CD4-positive, alpha-beta T cell (primary cell): ENCODE data around the gene TDRD7. TPM values are rescaled to one million over a fixed set of nuclear protein-coding genes. Genes with fewer than 3 reads are reported as not detected.

Experiments
- ATAC-seq: fragments of 200-7000 bp; cut with Tn5 transposase; one replicate; pipeline ENCODE4 v1.10.0; 2022; ENCODE audit warnings: mild to moderate bottlenecking; ENCODE audit not compliant: poor library complexity
- CTCF ChIA-PET: fragments of 350-600 bp; sonication (Branson Sonifier 250); formaldehyde crosslinking; loops from one replicate; lab custom pipeline; 2021; ENCODE audit warnings: antibody characterized with exemption, inconsistent platforms; lab: Charles Lee
- POLR2A ChIA-PET: fragments of 350-600 bp; sonication (Branson Sonifier 250); formaldehyde crosslinking; loops from one replicate; lab custom pipeline; 2021; ENCODE audit warnings: antibody characterized with exemption, inconsistent platforms; lab: Charles Lee
- DNase-seq, 14 experiments: peaks; one replicate each; pipeline ENCODE4 v3.0.0-alpha.2; 2013 to 2020; ENCODE audit warnings: mixed read lengths in 2 of 14
- H3K27ac ChIP-seq, 2 donors: one replicate each; pipeline versions ENCODE4 v1.5.1 to v1.7.0; 2013; ENCODE audit warnings: low read length in 2 of 2, low read depth in 1 of 2, mild to moderate bottlenecking in 1 of 2
- H3K27me3 ChIP-seq, 2 experiments: 1 replicate in 1 of 2; 2 replicates in 1 of 2; pipeline versions ENCODE4 v1.6.1 to v1.7.0; 2013; ENCODE audit warnings: low read length in 2 of 2, control low read depth in 1 of 2, mild to moderate bottlenecking in 1 of 2, moderate library complexity in 1 of 2; ENCODE audit not compliant: insufficient read depth in 2 of 2, control insufficient read depth in 1 of 2
- H3K36me3 ChIP-seq: one replicate; pipeline ENCODE4 v1.6.1; 2013; ENCODE audit warnings: low read length, control low read depth; ENCODE audit not compliant: insufficient read depth
- H3K4me1 ChIP-seq: one replicate; pipeline ENCODE4 v1.6.1; 2013; ENCODE audit warnings: low read length, control low read depth; ENCODE audit not compliant: insufficient read depth
- H3K4me3 ChIP-seq: one replicate; pipeline ENCODE4 v1.5.1; 2013; ENCODE audit warnings: mild to moderate bottlenecking, low read length, moderate library complexity
- H3K9me3 ChIP-seq, 2 experiments: 1 replicate in 1 of 2; 2 replicates in 1 of 2; pipeline versions ENCODE4 v1.6.1 to v1.7.0; 2013; ENCODE audit warnings: low read length in 2 of 2, mild to moderate bottlenecking in 2 of 2, control low read depth in 1 of 2, moderate library complexity in 1 of 2; ENCODE audit not compliant: control insufficient read depth in 1 of 2, insufficient read depth in 1 of 2
- H3K27ac Mint-ChIP-seq: one replicate; pipeline ENCODE4 v1.8.0; 2020; ENCODE audit warnings: mixed read lengths
- H3K27me3 Mint-ChIP-seq: one replicate; pipeline ENCODE4 v1.8.0; 2021; ENCODE audit warnings: mixed read lengths
- H3K36me3 Mint-ChIP-seq: one replicate; pipeline ENCODE4 v1.8.0; 2021; ENCODE audit warnings: low read depth, mixed read lengths
- H3K4me1 Mint-ChIP-seq: one replicate; pipeline ENCODE4 v1.8.0; 2021; ENCODE audit warnings: low read depth, mixed read lengths
- H3K4me3 Mint-ChIP-seq: one replicate; pipeline ENCODE4 v1.8.0; 2020; ENCODE audit warnings: mild to moderate bottlenecking, mixed read lengths
- H3K9me3 Mint-ChIP-seq: one replicate; pipeline ENCODE4 v1.8.0; 2020; ENCODE audit warnings: mixed read lengths
- CTCF ChIP-seq: fragments of 200-600 bp; IDR thresholded peaks from one replicate; pipeline ENCODE4 v1.8.0; 2022; ENCODE audit warnings: antibody characterized with exemption, mild to moderate bottlenecking
- intact Hi-C, 2 experiments: fragments of 100-400 bp; cut with DNase I in 1 of 2; cut with micrococcal nuclease in 1 of 2; formaldehyde crosslinking; loops; one replicate each; pipeline versions ENCODE4 v1.15.1 to v1.9.0; 2023 to 2025; cut with DNase I, micrococcal nuclease
- total RNA-seq, 174 experiments: library from RNA in 2 of 174; stranded (reverse) in 2 of 174; gene quantifications; one replicate each; pipeline ENCODE4 v1.2.3 and lab custom pipeline; 2021 to 2026

TDRD7 gene
- total RNA-seq, 2 experiments from 2014 or later: 3.3 to 3.6 TPM

GRCh38 chr9:97398999-97399758 is 12.7 kb upstream of the TDRD7 start:
- no peak overlapping the region for H3K27ac ChIP-seq
- ATAC-seq: peak; percentile 86
- H3K9me3 Mint-ChIP-seq: peaks cover 5% of the 10 kb centered on the region
- ChIA-PET POLR2A (no interaction called here), CTCF (no interaction called here)
- H3K4me3 Mint-ChIP-seq: no peak overlapping the region
- H3K4me3 ChIP-seq: no peak overlapping the region
- peak; percentile 37 to 84 (median 60) for DNase-seq
- H3K27me3 ChIP-seq: peaks cover 0 to 5% of the 10 kb centered on the region in 2 experiments
- H3K9me3 ChIP-seq: peaks cover 0 to 10% of the 10 kb centered on the region in 2 experiments
- H3K4me1 Mint-ChIP-seq: no peaks in the 10 kb centered on the region
- peaks cover 7% of the 10 kb centered on the region for H3K4me1 ChIP-seq
- TF ChIP-seq CTCF: peak; percentile 90
- H3K27me3 Mint-ChIP-seq: no peaks in the 10 kb centered on the region
- H3K27ac Mint-ChIP-seq: no peak overlapping the region
- intact Hi-C loops: loop anchor here (1.0 kb wide), 2 partner anchors 542 to 543 kb away; no protein-coding TSS in a partner anchor
- H3K36me3 ChIP-seq: no peaks in the 10 kb centered on the region
- H3K36me3 Mint-ChIP-seq: no peaks in the 10 kb centered on the region

DNA sequence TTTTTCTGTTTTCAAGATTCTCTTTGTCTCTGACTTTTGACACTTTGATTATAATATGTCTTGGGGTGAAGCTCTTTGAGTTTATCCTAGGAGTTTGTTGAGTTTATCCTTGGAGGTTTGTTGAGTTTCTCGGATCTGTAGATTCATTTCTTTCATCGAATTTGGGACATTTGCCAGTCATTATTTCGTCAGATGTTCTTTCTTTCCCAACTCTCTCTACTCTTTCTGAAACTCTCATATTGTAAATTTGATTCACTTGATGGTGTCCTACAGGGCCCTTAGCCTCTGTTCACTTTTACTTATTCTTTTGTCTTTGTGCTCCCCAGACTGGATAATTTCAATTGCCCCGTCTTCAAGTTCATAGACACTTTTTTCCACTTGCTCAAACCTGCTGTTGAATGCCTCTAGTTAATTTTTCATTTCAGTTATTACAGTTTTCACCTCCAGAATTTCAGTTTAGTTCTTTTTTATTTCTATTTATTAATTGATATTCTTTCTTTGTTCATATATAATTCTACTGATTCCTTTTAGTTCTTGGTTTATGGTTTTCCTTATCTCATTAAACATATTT is 8.1 kb upstream of the TDRD7 start:
- Mint-ChIP-seq H3K4me3 (no peak overlapping the region), H3K4me1 (no peaks in the 10 kb centered on the region), H3K9me3 (peaks cover 5% of the 10 kb centered on the region), H3K27ac (no peak overlapping the region), H3K27me3 (peaks cover 26% of the 10 kb centered on the region), H3K36me3 (no peaks in the 10 kb centered on the region)
- intact Hi-C loops: no loop called here
- H3K36me3 ChIP-seq: no peaks in the 10 kb centered on the region
- peaks cover 0 to 17% of the 10 kb centered on the region in 2 experiments for H3K9me3 ChIP-seq
- TF ChIP-seq CTCF: no peak
- H3K4me3 ChIP-seq: no peak overlapping the region
- ChIA-PET CTCF (no interaction called here), POLR2A (no interaction called here)
- peaks cover 7% of the 10 kb centered on the region for H3K4me1 ChIP-seq
- DNase-seq (no peak), ATAC-seq (no peak)
- H3K27me3 ChIP-seq: peaks cover 5 to 11% of the 10 kb centered on the region in 2 experiments
- no peak overlapping the region for H3K27ac ChIP-seq

- no peak overlapping the region for H3K4me3 Mint-ChIP-seq
- DNase-seq: no peak
- Histone ChIP-seq H3K36me3 (no peaks in the 10 kb centered on the region), H3K9me3 (peaks cover 0 to 17% of the 10 kb centered on the region in 2 experiments), H3K4me3 (no peak overlapping the region), H3K27ac (no peak overlapping the region), H3K27me3 (peaks cover 0 to 11% of the 10 kb centered on the region in 2 experiments), H3K4me1 (no peaks in the 10 kb centered on the region)
- H3K27ac Mint-ChIP-seq: no peak overlapping the region
- no peaks in the 10 kb centered on the region for H3K4me1 Mint-ChIP-seq
- ATAC-seq: no peak
- ChIA-PET POLR2A (no interaction called here), CTCF (no interaction called here)
- TF ChIP-seq CTCF: no peak
- peaks cover 5% of the 10 kb centered on the region for H3K9me3 Mint-ChIP-seq
- intact Hi-C loops: no loop called here
- peaks cover 30% of the 10 kb centered on the region for H3K27me3 Mint-ChIP-seq
- no peaks in the 10 kb centered on the region for H3K36me3 Mint-ChIP-seq
These were observed 6.3 kb upstream of the TDRD7 start for GRCh38 chr9:97405551-97405950.
